HEK293 (cell line): ENCODE data around the gene UACA.

Experiments used
- ATF2 ChIP-seq: fragments of 450-650 bp; formaldehyde crosslinking; IDR thresholded peaks from 2 replicates; pipeline ENCODE4 v1.5.1; 2016; ENCODE audit warnings: missing biosample characterization, missing genetic modification characterization, low read depth
- CTCF ChIP-seq: fragments of 450-650 bp; formaldehyde crosslinking; IDR thresholded peaks from 2 replicates; pipeline ENCODE4 v1.5.1; 2016; ENCODE audit warnings: missing biosample characterization, missing genetic modification characterization
- MEIS1 ChIP-seq: sonication (generic); formaldehyde crosslinking; IDR thresholded peaks from 2 replicates; pipeline ENCODE4 v1.8.1; 2022; ENCODE audit warnings: missing genetic modification reagents, mild to moderate bottlenecking, borderline replicate concordance
- REST ChIP-seq: fragments of 450-650 bp; formaldehyde crosslinking; IDR thresholded peaks from 2 replicates; pipeline ENCODE4 v1.5.1; 2016; ENCODE audit warnings: missing biosample characterization, missing genetic modification characterization
- SP2 ChIP-seq: fragments of 450-650 bp; formaldehyde crosslinking; IDR thresholded peaks from 2 replicates; pipeline ENCODE4 v1.5.1; 2016; ENCODE audit warnings: missing biosample characterization, missing genetic modification characterization
- ZBTB10 ChIP-seq: fragments of 450-650 bp; formaldehyde crosslinking; IDR thresholded peaks from 2 replicates; pipeline ENCODE4 v1.5.1; 2016; ENCODE audit warnings: missing biosample characterization, missing genetic modification characterization
- ZNF211 ChIP-seq: fragments of 450-650 bp; formaldehyde crosslinking; IDR thresholded peaks from 2 replicates; pipeline ENCODE4 v1.5.1; 2016; ENCODE audit warnings: low read depth, missing biosample characterization, missing genetic modification characterization
- ZNF423 ChIP-seq: fragments of 450-650 bp; formaldehyde crosslinking; IDR thresholded peaks from 2 replicates; pipeline ENCODE4 v1.5.1; 2016; ENCODE audit warnings: missing biosample characterization, missing genetic modification characterization
- ZNF544 ChIP-seq: fragments of 450-650 bp; formaldehyde crosslinking; IDR thresholded peaks from 2 replicates; pipeline ENCODE4 v1.5.0; 2017; ENCODE audit warnings: missing biosample characterization, missing genetic modification characterization
- ZNF549 ChIP-seq: fragments of 450-650 bp; IDR thresholded peaks from 2 replicates; pipeline ENCODE4 v1.5.1; 2018; ENCODE audit warnings: missing biosample characterization, missing genetic modification characterization, mild to moderate bottlenecking, inconsistent platforms, moderate library complexity
- ZNF629 ChIP-seq: fragments of 450-650 bp; formaldehyde crosslinking; IDR thresholded peaks from 2 replicates; pipeline ENCODE4 v1.5.1; 2017; ENCODE audit warnings: missing biosample characterization, missing genetic modification characterization
- ZNF692 ChIP-seq: fragments of 450-650 bp; formaldehyde crosslinking; IDR thresholded peaks from 2 replicates; pipeline ENCODE4 v1.5.1; 2016; ENCODE audit warnings: missing biosample characterization, missing genetic modification characterization
- ZSCAN5A ChIP-seq: fragments of 450-650 bp; formaldehyde crosslinking; IDR thresholded peaks from 2 replicates; pipeline ENCODE4 v1.5.1; 2016; ENCODE audit warnings: missing biosample characterization, missing genetic modification characterization

GRCh38 chr15:70795311-70795665 lies 31.9 kb upstream of the UACA start:
- no peak for TF ChIP-seq CTCF (tag by site-specific recombination)
- no peak for TF ChIP-seq ZNF692 (tag by site-specific recombination)
- TF ChIP-seq ZNF549, result no peak
- TF ChIP-seq ZNF544 (tag by site-specific recombination), result no peak
- no peak for TF ChIP-seq ZNF423 (tag by site-specific recombination)
- no peak for TF ChIP-seq ZNF211 (tag by site-specific recombination)
- no peak for TF ChIP-seq ZSCAN5A (tag by site-specific recombination)
- TF ChIP-seq ZNF629 (tag by site-specific recombination), result no peak; the same call in 1 of the 2 replicates
- TF ChIP-seq REST (tag by site-specific recombination), result no peak
- TF ChIP-seq ATF2 (tag by site-specific recombination), result no peak
- no peak for TF ChIP-seq ZBTB10
- no peak for TF ChIP-seq SP2 (tag by site-specific recombination)
- no peak for TF ChIP-seq MEIS1 (CRISPR knock-in tag)
